GM15510 (cell line): ENCODE data around the gene ATP6V0C.

ENCODE experiments used
- POLR2A ChIP-seq: IDR thresholded peaks from 3 replicates; pipeline ENCODE4 v1.6.1; 2011; ENCODE audit warnings: borderline replicate concordance; ENCODE audit not compliant: insufficient read length; ENCODE audit errors: extremely low read depth

The ATP6V0C gene

DNA sequence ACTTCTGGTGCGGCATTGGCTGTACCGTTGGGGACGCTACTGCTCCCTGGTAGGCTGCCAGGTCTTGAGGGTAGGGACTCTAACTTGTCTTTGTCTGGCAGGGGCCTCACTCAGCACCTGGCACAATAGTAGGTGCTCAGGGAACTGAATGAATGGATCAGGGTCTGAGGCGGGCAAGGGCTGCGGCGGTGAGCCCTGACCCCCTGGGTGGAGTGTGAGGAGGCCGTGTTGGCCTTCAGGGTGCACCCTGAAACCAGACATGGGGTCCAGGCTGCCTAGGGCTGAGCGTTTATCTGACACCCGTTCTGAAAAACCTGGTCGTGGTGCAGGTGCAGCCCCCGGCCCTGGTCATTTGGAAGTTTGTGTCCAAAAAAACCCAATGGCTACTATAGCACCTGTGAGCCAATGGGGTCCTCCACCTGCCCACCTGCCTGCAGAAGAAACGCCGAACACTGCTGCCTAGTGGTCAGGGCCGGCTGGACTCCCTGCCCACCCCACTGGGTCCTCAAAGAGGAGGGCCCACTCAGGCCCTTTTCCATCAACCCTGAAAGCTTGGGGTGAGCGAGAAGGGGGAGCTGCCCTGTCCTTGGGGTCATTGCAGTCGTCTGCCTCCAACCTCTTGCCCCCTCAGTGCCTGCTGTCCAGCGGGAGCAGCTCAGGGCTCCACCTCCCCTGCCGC lies 4.9 kb upstream of the ATP6V0C start:
- no peak for TF ChIP-seq POLR2A

DNA sequence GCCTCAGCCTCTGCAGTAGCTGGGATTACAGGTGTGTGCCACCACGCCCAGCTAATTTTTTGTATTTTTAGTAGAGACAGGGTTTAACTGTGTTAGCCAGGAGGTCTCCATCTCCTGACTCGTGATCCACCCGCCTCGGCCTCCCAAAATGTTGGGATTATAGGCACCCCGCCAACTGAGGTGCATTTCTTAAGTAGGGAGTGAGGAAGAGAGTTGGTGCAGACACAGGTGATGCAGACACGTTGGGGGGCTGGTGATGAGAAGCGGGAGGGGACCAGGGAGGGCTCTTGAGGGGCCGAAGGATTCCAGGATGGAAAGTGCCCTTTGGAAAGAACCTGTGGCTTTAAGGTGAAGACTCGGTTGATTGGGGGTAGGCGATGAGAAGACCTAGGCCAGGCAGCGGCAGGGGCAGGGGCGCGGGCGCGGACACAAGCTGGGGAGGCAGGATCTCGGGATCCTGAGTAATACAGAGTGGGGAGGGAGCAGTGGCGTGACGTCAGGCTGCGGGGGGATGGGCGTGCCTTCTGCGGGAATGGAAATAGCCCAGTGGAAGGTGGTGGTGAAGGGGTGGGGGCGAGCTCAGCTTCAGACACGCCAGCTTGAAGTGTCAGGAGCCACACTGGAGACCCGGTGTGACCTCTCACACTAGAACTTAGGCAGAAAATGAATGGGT lies 2.5 kb upstream of the ATP6V0C start:
- no peak for TF ChIP-seq POLR2A

DNA sequence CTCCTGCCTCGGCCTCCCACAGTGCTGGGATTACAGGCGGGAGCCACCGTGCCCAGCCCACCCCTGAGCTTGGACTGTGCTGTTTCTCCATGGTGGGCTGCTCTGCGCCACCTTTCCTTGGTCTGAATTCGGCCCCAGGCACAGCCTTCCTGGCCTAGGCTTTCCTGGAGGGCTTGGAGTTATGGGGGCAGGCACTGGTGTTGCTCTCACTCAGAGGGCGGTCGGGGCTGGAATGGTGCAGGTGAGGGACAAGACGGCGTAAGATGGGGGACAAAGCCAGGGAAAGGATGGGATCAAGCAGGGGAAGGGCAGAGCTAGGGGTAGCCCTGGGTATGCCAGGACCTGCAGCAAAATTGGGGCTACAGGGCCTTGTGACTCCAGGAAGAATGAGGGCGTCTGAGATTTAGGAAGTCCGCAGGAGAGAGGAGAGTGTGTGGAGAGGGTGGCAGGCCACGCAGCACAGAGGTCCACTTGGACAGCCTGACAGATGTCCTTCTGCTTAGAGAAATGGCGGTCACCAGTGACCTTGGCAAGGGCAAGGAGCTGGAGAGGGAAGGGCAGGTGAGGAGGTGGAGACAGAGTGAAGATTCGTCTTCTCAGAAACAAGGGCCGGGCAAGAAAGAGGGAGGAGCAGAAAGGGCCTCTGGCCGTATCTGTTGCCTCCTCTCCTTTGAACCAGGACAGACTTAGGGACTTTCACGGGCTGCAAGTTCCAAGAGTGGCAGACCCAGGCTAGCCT lies 1.6 kb upstream of the ATP6V0C start:
- no peak for TF ChIP-seq POLR2A

DNA sequence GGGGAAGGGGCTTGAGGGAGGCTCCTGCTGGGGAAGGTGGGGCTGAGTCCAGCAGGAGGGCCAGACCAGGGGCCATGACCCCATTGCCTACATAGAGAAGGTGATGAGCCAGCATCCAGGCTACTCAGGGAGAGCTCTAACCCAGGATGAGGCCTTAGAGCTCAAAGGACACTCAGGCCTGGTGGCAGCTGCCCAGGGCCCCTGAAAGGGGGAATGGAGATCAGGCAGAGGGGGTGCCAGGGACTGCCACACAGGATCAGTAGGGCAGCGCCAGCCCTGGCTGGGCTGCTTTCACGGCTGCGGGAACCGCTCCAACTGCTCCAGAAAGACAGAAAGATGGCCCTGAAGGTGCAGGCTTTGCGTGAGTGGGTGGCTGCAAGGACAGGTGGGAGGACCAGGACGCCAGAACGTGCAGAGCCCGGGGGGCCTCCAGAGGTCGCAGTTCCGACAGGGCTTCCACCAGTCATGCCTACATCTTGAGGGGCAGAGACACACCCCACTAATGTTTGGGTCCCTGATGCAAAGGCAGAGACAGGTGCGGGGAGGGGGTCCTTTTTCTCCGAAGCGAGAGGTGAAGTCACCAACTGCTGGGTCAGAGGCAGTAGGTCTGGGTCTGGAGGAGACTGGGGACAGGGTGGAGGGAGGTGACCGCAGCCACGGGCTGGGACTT lies 882 bp upstream of the ATP6V0C start:
- TF ChIP-seq POLR2A: no peak

- no peak for TF ChIP-seq POLR2A
These were observed 804 bp downstream of the ATP6V0C start for GRCh38 chr16:2514333-2515179.

GRCh38 chr16:2515180-2515851 lies 1.6 kb downstream of the ATP6V0C start:
- no peak for TF ChIP-seq POLR2A

- TF ChIP-seq POLR2A: no peak
These were observed 2.9 kb downstream of the ATP6V0C start for GRCh38 chr16:2516391-2517240.

- no peak for TF ChIP-seq POLR2A
These were observed 4.3 kb downstream of the ATP6V0C start for GRCh38 chr16:2517954-2518605.

DNA sequence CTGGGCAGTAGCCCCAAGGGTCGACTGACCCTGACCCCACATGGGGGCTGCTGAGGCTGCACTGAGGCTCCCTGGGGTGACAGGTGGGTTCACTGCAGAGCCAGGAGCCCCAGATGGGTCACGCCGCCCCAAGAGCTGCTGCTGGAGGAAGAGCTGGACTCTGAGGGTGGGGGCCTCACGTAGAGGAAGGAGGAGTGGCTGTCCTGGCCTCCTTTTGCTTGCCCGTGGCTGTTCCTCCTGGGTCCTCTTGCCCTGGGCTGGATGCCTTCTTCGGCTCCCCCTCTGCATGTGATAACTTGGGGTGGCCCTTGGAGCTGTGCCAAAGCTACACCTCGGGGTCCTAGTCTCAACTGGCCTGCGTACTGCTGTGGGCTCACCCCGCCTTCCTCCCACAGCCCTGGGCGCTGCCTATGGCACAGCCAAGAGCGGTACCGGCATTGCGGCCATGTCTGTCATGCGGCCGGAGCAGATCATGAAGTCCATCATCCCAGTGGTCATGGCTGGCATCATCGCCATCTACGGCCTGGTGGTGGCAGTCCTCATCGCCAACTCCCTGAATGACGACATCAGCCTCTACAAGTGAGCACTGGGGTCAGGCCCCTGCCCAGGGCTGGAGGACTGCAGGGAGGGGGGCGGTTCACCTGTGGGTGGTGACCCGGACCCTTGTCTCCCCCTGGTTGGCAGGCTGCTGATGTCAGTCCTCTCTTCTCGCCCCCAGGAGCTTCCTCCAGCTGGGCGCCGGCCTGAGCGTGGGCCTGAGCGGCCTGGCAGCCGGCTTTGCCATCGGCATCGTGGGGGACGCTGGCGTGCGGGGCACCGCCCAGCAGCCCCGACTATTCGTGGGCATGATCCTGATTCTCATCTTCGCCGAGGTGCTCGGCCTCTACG lies 5.3 kb downstream of the ATP6V0C start:
- no peak for TF ChIP-seq POLR2A

DNA sequence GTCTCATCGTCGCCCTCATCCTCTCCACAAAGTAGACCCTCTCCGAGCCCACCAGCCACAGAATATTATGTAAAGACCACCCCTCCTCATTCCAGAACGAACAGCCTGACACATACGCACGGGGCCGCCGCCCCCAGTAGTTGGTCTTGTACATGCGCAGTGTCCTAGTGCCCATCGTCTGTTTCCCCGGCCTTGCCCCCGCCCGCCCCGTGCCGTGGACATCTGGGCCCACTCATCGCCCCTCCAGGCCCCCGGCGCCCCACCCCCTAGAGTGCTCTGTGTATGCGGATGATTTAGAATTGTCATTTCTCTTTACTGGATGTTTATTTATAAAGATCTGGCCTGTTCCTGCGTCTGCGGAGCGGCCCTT lies 5.9 kb downstream of the ATP6V0C start:
- TF ChIP-seq POLR2A: no peak

DNA sequence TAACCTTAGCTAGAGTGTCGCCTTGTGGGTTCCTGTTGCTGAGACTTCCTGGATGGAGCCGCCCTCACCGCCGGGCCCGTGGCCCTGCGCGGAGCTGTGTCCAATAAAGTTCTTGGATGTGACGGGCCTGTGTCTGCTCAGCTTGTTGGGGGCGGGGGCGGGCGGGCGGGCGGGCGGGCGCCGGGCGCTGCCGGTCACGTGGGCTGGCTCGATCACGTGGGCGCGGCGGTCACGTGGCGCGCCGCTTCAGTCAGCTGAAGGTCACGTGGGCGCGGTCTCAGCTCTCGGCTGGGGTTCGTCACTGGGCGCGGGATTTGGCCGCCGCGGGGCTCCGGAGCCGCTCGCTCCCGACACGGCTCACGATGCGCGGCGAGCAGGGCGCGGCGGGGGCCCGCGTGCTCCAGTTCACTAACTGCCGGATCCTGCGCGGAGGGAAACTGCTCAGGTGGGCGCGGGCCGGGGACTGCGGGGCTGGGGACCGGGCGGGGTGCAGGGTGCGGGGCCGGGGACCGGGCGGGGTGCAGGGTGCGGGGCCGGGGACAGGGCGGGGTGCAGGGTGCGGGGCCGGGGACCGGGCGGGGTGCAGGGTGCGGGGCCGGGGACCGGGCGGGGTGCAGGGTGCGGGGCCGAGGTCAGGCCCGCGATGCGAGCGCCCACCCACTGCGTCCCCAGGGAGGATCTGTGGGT lies 6.5 kb downstream of the ATP6V0C start, which contains the start of gene AMDHD2:
AMDHD2 (plus strand) TSS at position 275 of the 687 bp plus-strand sequence; CDS start at position 363, 88 bp downstream.
- peak; percentile 67 for TF ChIP-seq POLR2A
